ENCODE measurements around the gene HBG1.

The HBG1 gene

GRCh38 chr11:5283086-5283485 lies 33.4 kb upstream of the HBG1 start:
- no peak for TF ChIP-seq CTCF (IDR thresholded peaks at IDR 0.05)

DNA sequence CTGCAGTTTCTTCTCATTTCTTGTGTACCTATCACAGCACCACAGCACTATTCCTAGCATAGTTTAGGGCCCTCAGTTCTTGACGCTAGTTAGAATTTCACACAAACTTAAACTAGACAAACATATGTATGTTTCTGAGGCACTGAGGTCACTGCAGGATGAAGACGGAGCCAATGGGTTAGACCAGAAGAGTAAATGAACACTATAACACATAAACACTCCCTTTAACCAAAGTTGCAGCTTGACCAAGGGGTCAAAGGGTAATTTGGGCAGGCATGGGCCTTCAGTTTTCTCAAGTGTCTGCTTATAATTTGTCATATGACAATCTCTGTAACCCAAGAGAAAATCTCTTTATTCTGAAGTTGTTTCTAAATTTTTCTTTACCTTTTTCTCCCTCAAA lies 33.0 kb upstream of the HBG1 start:
- TF ChIP-seq CTCF (IDR thresholded peaks at IDR 0.05): no peak

GRCh38 chr11:5281596-5281995 lies 31.9 kb upstream of the HBG1 start:
- TF ChIP-seq CTCF (IDR thresholded peaks at IDR 0.05): no peak

DNA sequence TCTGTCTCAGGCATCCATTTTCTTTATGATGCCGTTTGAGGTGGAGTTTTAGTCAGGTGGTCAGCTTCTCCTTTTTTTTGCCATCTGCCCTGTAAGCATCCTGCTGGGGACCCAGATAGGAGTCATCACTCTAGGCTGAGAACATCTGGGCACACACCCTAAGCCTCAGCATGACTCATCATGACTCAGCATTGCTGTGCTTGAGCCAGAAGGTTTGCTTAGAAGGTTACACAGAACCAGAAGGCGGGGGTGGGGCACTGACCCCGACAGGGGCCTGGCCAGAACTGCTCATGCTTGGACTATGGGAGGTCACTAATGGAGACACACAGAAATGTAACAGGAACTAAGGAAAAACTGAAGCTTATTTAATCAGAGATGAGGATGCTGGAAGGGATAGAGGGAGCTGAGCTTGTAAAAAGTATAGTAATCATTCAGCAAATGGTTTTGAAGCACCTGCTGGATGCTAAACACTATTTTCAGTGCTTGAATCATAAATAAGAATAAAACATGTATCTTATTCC lies 31.0 kb upstream of the HBG1 start:
- TF ChIP-seq CTCF (IDR thresholded peaks at IDR 0.05): no peak

DNA sequence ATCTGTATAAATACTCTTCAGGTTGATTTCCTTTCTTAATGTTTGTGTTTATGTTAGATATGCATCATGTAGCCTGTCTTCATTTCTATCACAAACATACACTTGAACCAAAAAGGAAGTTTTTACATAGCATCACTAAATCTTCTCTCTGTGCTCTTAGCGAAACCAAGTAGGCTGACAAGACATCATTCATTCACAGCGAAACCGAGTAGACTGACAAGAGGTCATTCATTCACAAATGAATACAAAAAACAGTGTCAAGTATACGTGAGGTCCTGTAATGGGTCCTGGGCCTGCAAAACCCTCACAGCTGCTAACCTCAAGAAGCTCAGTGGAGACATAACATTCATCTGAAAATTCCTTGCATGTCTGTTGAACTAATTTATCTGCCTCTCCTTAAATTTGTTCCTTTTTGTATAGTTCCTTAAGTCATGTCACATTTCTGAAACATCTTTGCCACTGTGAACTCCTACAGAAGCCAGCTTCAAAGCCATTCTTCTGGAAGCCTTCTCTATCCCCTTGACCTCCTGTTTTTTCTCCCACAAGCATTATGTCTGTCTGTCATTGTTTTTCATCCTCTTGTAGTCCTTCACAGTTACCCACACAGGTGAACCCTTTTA lies 29.9 kb upstream of the HBG1 start:
- TF ChIP-seq CTCF (IDR thresholded peaks at IDR 0.05): no peak

- no peak for TF ChIP-seq CTCF (IDR thresholded peaks at IDR 0.05)
Observed at GRCh38 chr11:5277807-5278382, 28.2 kb upstream of the HBG1 start.

- TF ChIP-seq CTCF (IDR thresholded peaks at IDR 0.05): no peak
Observed at GRCh38 chr11:5276697-5277096, 27.0 kb upstream of the HBG1 start.
